HG03175 (cell line): ENCODE results near the gene MALL.
"Not testable (repeated sequence)": the region's sequence is repeated elsewhere in the genome, so short reads cannot be mapped to it uniquely, and the experiment has no call there.

ENCODE experiments used
- ATAC-seq: cut with Tn5 transposase; IDR thresholded peaks from one replicate; pipeline ENCODE4 v1.9.1; 2021; ENCODE audit warnings: mild to moderate bottlenecking, moderate library complexity; ENCODE audit not compliant: unreplicated experiment

Gene MALL

GRCh38 chr2:110099471-110100225, 16.0 kb downstream of the MALL start:
- no peak for ATAC-seq

GRCh38 chr2:110099038-110099425, 16.6 kb downstream of the MALL start:
- ATAC-seq, result no peak

GRCh38 chr2:110097506-110098220, 18.0 kb downstream of the MALL start:
- no peak for ATAC-seq

GRCh38 chr2:110095994-110096633, 19.5 kb downstream of the MALL start:
- ATAC-seq, result no peak

GRCh38 chr2:110094884-110095534, 20.6 kb downstream of the MALL start:
- not testable (repeated sequence) for ATAC-seq

GRCh38 chr2:110093924-110094323, 21.7 kb downstream of the MALL start:
- ATAC-seq, result not testable (repeated sequence)

- ATAC-seq, result not testable (repeated sequence)
Measured at GRCh38 chr2:110090164-110090563, 25.5 kb downstream of the MALL start.

GRCh38 chr2:110083757-110084156, 31.9 kb downstream of the MALL start:
- ATAC-seq, result not testable (repeated sequence)

GRCh38 chr2:110083162-110083561, 32.5 kb downstream of the MALL start:
- ATAC-seq, result not testable (repeated sequence)

GRCh38 chr2:110078104-110078503, 37.5 kb downstream of the MALL start:
- ATAC-seq, result not testable (repeated sequence)

GRCh38 chr2:110075896-110076295, 39.7 kb downstream of the MALL start:
- not testable (repeated sequence) for ATAC-seq

- ATAC-seq, result not testable (repeated sequence)
Measured at GRCh38 chr2:110069869-110070268, 45.8 kb downstream of the MALL start.

GRCh38 chr2:110068153-110068552, 47.5 kb downstream of the MALL start:
- not testable (repeated sequence) for ATAC-seq

- not testable (repeated sequence) for ATAC-seq
Measured at GRCh38 chr2:110062332-110062731, 53.3 kb downstream of the MALL start.

GRCh38 chr2:110060550-110060949, 55.1 kb downstream of the MALL start:
- ATAC-seq, result not testable (repeated sequence)

- ATAC-seq, result not testable (repeated sequence)
Measured at GRCh38 chr2:110059694-110060358, 55.8 kb downstream of the MALL start.

- not testable (repeated sequence) for ATAC-seq
Measured at GRCh38 chr2:110059009-110059693, 56.5 kb downstream of the MALL start.

GRCh38 chr2:110058034-110058433, 57.6 kb downstream of the MALL start:
- ATAC-seq, result not testable (repeated sequence)

- not testable (repeated sequence) for ATAC-seq
Measured at GRCh38 chr2:110055819-110056408, 59.7 kb downstream of the MALL start.
